H9 (cell line): Measurements from ENCODE around the gene KLKB1. TPM values are rescaled to one million over a fixed set of nuclear protein-coding genes. Genes with fewer than 3 reads are reported as not detected.

ENCODE experiments used
- DNase-seq: peaks from one replicate; pipeline ENCODE4 v3.0.0-alpha.2; 2017
- H2AFZ ChIP-seq: one replicate; pipeline ENCODE4 v1.6.1; 2013; ENCODE audit warnings: mild to moderate bottlenecking, low read length, control low read depth, moderate library complexity
- H2AK5ac ChIP-seq: 2 replicates; pipeline ENCODE4 v1.6.1; 2013; ENCODE audit warnings: low read length, control low read depth, mixed read lengths; ENCODE audit not compliant: insufficient read length
- H2BK120ac ChIP-seq: one replicate; pipeline ENCODE4 v1.6.1; 2013; ENCODE audit warnings: low read depth, mild to moderate bottlenecking, low read length, control low read depth, inconsistent platforms; ENCODE audit not compliant: poor library complexity, severe bottlenecking
- H2BK12ac ChIP-seq: 2 replicates; pipeline ENCODE4 v1.6.1; 2013; ENCODE audit warnings: low read length, control low read depth, mixed read lengths, low read depth; ENCODE audit not compliant: insufficient read length
- H2BK15ac ChIP-seq: 2 replicates; pipeline ENCODE4 v1.6.1; 2013; ENCODE audit warnings: low read depth, low read length, control low read depth
- H2BK20ac ChIP-seq: one replicate; pipeline ENCODE4 v1.6.1; 2013; ENCODE audit warnings: low read depth, mild to moderate bottlenecking, low read length, control low read depth, inconsistent platforms; ENCODE audit not compliant: poor library complexity, severe bottlenecking
- H2BK5ac ChIP-seq: 2 replicates; pipeline ENCODE4 v1.6.1; 2013; ENCODE audit warnings: low read length, control low read depth, mixed read lengths; ENCODE audit not compliant: insufficient read length
- H3K14ac ChIP-seq: 2 replicates; pipeline ENCODE4 v1.6.1; 2013; ENCODE audit warnings: low read length, control low read depth; ENCODE audit not compliant: insufficient read depth
- H3K18ac ChIP-seq: 2 replicates; pipeline ENCODE4 v1.6.1; 2013; ENCODE audit warnings: low read depth, mild to moderate bottlenecking, mixed read lengths, low read length, control low read depth; ENCODE audit not compliant: insufficient read length
- H3K23ac ChIP-seq: 2 replicates; pipeline ENCODE4 v1.6.1; 2013; ENCODE audit warnings: low read length, control low read depth, mixed read lengths, low read depth; ENCODE audit not compliant: insufficient read length
- H3K23me2 ChIP-seq: 2 replicates; pipeline ENCODE4 v1.6.1; 2013; ENCODE audit warnings: low read depth, mild to moderate bottlenecking, mixed read lengths, low read length, control low read depth; ENCODE audit not compliant: insufficient read length, poor library complexity, severe bottlenecking
- H3K27ac ChIP-seq: 2 replicates; pipeline ENCODE4 v1.5.1; 2013; ENCODE audit warnings: low read length, control low read depth, mixed read lengths, low read depth; ENCODE audit not compliant: insufficient read length
- H3K27me3 ChIP-seq: 2 replicates; pipeline ENCODE4 v1.6.1; 2013; ENCODE audit warnings: low read length, control low read depth, inconsistent platforms; ENCODE audit not compliant: insufficient read depth
- H3K4ac ChIP-seq: 2 replicates; pipeline ENCODE4 v1.6.1; 2013; ENCODE audit warnings: low read depth, mild to moderate bottlenecking, control low read depth, inconsistent platforms, low read length, moderate library complexity
- H3K4me1 ChIP-seq: 2 replicates; pipeline ENCODE4 v1.6.1; 2013; ENCODE audit warnings: low read length, control low read depth, inconsistent platforms; ENCODE audit not compliant: insufficient read depth
- H3K4me2 ChIP-seq: 2 replicates; pipeline ENCODE4 v1.6.1; 2013; ENCODE audit warnings: low read length, control low read depth, mixed read lengths; ENCODE audit not compliant: insufficient read length, insufficient read depth
- H3K56ac ChIP-seq: 2 replicates; pipeline ENCODE4 v1.6.1; 2013; ENCODE audit warnings: low read depth, mild to moderate bottlenecking, mixed read lengths, low read length, control low read depth; ENCODE audit not compliant: insufficient read length
- H3K79me1 ChIP-seq: 2 replicates; pipeline ENCODE4 v1.6.1; 2013; ENCODE audit warnings: low read depth, mild to moderate bottlenecking, moderate library complexity, low read length, control low read depth, inconsistent platforms; ENCODE audit not compliant: insufficient read depth, poor library complexity, severe bottlenecking
- H3K79me2 ChIP-seq: 2 replicates; pipeline ENCODE4 v1.6.1; 2013; ENCODE audit warnings: low read length, control low read depth, inconsistent platforms; ENCODE audit not compliant: insufficient read depth
- H3K9ac ChIP-seq: 2 replicates; pipeline ENCODE4 v1.6.1; 2013; ENCODE audit warnings: low read length, control low read depth, mixed read lengths; ENCODE audit not compliant: insufficient read length; ENCODE audit errors: extremely low read depth
- H3K9me3 ChIP-seq: one replicate; pipeline ENCODE4 v1.6.1; 2013; ENCODE audit warnings: low read depth, low read length, inconsistent platforms; ENCODE audit not compliant: control insufficient read depth
- H3T11ph ChIP-seq: one replicate; pipeline ENCODE4 v1.6.1; 2013; ENCODE audit warnings: mild to moderate bottlenecking, low read length, control low read depth, inconsistent platforms
- H4K20me1 ChIP-seq: one replicate; pipeline ENCODE4 v1.6.1; 2013; ENCODE audit not compliant: control insufficient read depth, insufficient read length, insufficient read depth
- H4K5ac ChIP-seq: 2 replicates; pipeline ENCODE4 v1.6.1; 2013; ENCODE audit warnings: low read depth, mild to moderate bottlenecking, mixed read lengths, low read length, control low read depth; ENCODE audit not compliant: insufficient read length
- H4K8ac ChIP-seq: replicated peaks from 2 replicates; pipeline ENCODE4 v1.6.1; 2013; ENCODE audit warnings: low read length, control low read depth, mixed read lengths, low read depth; ENCODE audit not compliant: insufficient read length
- H4K91ac ChIP-seq: 2 replicates; pipeline ENCODE4 v1.6.1; 2013; ENCODE audit warnings: low read depth, mild to moderate bottlenecking, moderate library complexity, mixed read lengths, low read length, control low read depth; ENCODE audit not compliant: insufficient read length
- H3K27ac Mint-ChIP-seq, 3 experiments: 2 replicates in 2 of 3; 3 replicates in 1 of 3; pipeline ENCODE4 v1.8.0; 2020 to 2021; ENCODE audit warnings: mixed read lengths in 3 of 3, mild to moderate bottlenecking in 1 of 3, moderate library complexity in 1 of 3
- H3K27me3 Mint-ChIP-seq: 2 replicates; pipeline ENCODE4 v1.8.0; 2021; ENCODE audit warnings: low read depth, mild to moderate bottlenecking, moderate library complexity, mixed read lengths
- H3K36me3 Mint-ChIP-seq, 3 experiments: 2 replicates in 2 of 3; 3 replicates in 1 of 3; pipeline ENCODE4 v1.8.0; 2020 to 2021; ENCODE audit warnings: low read depth in 3 of 3, mixed read lengths in 3 of 3; ENCODE audit not compliant: insufficient read depth in 1 of 3
- H3K4me1 Mint-ChIP-seq, 2 experiments: 2 replicates each; pipeline ENCODE4 v1.8.0; 2020; ENCODE audit warnings: mixed read lengths in 2 of 2
- H3K4me3 Mint-ChIP-seq, 2 experiments: 2 replicates in 1 of 2; 3 replicates in 1 of 2; pipeline ENCODE4 v1.8.0; 2020 to 2021; ENCODE audit warnings: mild to moderate bottlenecking in 2 of 2, mixed read lengths in 2 of 2, moderate library complexity in 1 of 2
- H3K9me3 Mint-ChIP-seq, 2 experiments: 2 replicates in 1 of 2; 3 replicates in 1 of 2; pipeline ENCODE4 v1.8.0; 2020; ENCODE audit warnings: mild to moderate bottlenecking in 2 of 2, mixed read lengths in 2 of 2, moderate library complexity in 1 of 2
- CTCF ChIP-seq: fragments of 200-600 bp; sonication (generic); conservative IDR thresholded peaks from 3 replicates; pipeline ENCODE4 v1.8.0; 2021; ENCODE audit warnings: antibody characterized with exemption, mild to moderate bottlenecking
- WGBS: extraction: QIAGEN DNeasy Blood & Tissue Kit; methylation state at CpG from one replicate; pipeline ENCODE4 v1.1.7; 2013; ENCODE audit warnings: missing lambda C conversion rate, low lambda C conversion rate, mixed read lengths; ENCODE audit not compliant: insufficient read length; ENCODE audit errors: extremely low coverage; 5-methylcytosine and 5-hydroxymethylcytosine counted together
- total RNA-seq: library from RNA; stranded (reverse); gene quantifications from 2 replicates; pipeline ENCODE4 v1.2.1, GENCODE V29; 2021

KLKB1 gene
- total RNA-seq, 1 experiment from 2014 or later, result 21.8 TPM

- H3K4me1 Mint-ChIP-seq, result peaks cover 47 to 54% of the 10 kb centered on the region in 2 experiments
- Histone ChIP-seq H3K14ac (no peak overlapping the region), H3K9me3 (no peaks in the 10 kb centered on the region), H3K9ac (peak overlapping the region; percentile 9), H3K79me1 (no peaks in the 10 kb centered on the region), H2BK15ac (no peak overlapping the region), H2AFZ (no peak overlapping the region), H4K91ac (no peak overlapping the region), H4K20me1 (no peaks in the 10 kb centered on the region), H3K4me2 (peak overlapping the region; percentile 68), H3K27me3 (no peaks in the 10 kb centered on the region), H3T11ph (peak overlapping the region; percentile 59), H3K27ac (peak overlapping the region; percentile 99), H3K79me2 (peaks cover 13% of the 10 kb centered on the region; the same call in 1 of the 2 replicates), H3K23me2 (no peaks in the 10 kb centered on the region), H2BK20ac (no peak overlapping the region), H3K4ac (no peak overlapping the region), H3K56ac (no peak overlapping the region), H2BK5ac (peak overlapping the region; percentile 17), H4K5ac (peak overlapping the region; percentile 53), H2AK5ac (no peak overlapping the region), H4K8ac (no peak overlapping the region), H2BK12ac (no peak overlapping the region), H2BK120ac (no peak overlapping the region), H3K18ac (peak overlapping the region; percentile 27), H3K4me1 (peaks cover 13% of the 10 kb centered on the region), H3K23ac (no peak overlapping the region)
- DNase-seq, result peak; percentile 68
- no peak for TF ChIP-seq CTCF
- H3K4me3 Mint-ChIP-seq, result peak overlapping the region; percentile 33 to 71
- H3K27ac Mint-ChIP-seq, result peak overlapping the region; percentile 95 to 99 (median 99)
- H3K27me3 Mint-ChIP-seq, result no peaks in the 10 kb centered on the region; the same call in 1 of the 2 replicates
- H3K9me3 Mint-ChIP-seq, result peaks cover 2 to 3% of the 10 kb centered on the region in 2 experiments
- no CpG with 5 or more reads among the region's 8 CpGs for WGBS
- H3K36me3 Mint-ChIP-seq, result peaks cover 4 to 11% (median 11%) of the 10 kb centered on the region in 3 experiments; a peak in 6 of 7 replicates
Measured at GRCh38 chr4:186249785-186250754, 22.8 kb downstream of the KLKB1 start.
